ENCODE measurements around the gene TBX2. TPM values are rescaled to one million over a fixed set of nuclear protein-coding genes. Genes with fewer than 3 reads are reported as not detected.
A peak's percentile ranks its signal among the peaks of the same experiment; 100 is the strongest.

Gene TBX2
- total and polyA plus RNA-seq, 2 donors (not counting 1 experiment from before 2014, with no cell fraction given) = 40.5 to 148 TPM

DNA sequence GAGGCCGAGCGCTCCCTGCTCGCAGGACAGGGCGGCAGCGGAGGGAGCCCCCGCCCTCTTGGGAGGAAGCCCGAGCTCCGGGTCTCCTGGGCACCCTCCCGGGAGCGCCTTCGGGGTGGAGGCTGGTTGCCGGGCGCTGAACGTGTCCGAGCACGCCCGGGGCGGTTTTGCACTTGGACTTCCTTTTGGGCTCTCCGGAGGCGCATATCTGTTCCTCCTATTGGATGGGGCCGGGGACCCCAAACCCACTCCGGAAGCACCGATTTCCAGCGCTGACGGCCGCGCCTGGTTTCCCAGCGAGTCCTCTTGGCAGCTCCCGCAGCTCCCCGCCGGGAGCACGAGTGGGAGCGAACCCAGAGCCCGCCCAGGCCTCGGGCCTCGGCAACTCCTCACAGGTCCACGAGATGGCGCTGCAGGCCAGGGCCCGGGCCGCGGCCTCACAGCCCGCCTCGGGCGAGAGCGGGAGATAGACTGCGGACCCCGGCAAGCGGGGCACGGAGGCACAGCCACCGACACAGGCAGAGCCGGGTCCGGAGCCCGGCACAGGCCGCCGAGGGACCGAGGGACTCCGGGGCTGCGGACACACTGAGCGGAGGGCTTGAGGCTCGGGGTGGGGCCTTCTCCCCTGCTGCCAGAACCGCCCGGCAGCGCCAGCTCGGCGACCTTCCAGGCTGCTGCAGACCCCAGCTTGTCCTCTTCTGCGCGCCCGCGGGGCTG is 12.7 kb downstream of the TBX2 start:
- Histone ChIP-seq H3K27ac (ENCODE audit: insufficient read depth, low read length) (peak overlapping the region; percentile 89), H2AFZ (ENCODE audit: low read length) (no peak overlapping the region), H3K4me3 (replicated peaks in 1 of 4; ENCODE audit: control extremely low read depth in 1 of 4, insufficient read depth in 1 of 4, low read depth in 3 of 4, low read length in 4 of 4) (peak overlapping the region; percentile 49 to 81 (median 67)), H4K20me1 (ENCODE audit: control insufficient read depth, extremely low read depth, insufficient read depth, low read length) (no peaks in the 10 kb centered on the region), H3K9me3 (ENCODE audit: control insufficient read depth, insufficient read depth, low read depth, low read length) (no peaks in the 10 kb centered on the region), H3K36me3 (ENCODE audit: control insufficient read depth, insufficient read depth, low read length) (peaks cover 16% of the 10 kb centered on the region), H3K4me2 (ENCODE audit: extremely low read depth, insufficient read depth, low read length) (peak overlapping the region; percentile 92), H3K79me2 (ENCODE audit: control insufficient read depth, insufficient read depth, low read length) (peaks cover 49% of the 10 kb centered on the region), H3K9ac (ENCODE audit: insufficient read depth, low read length) (peak overlapping the region; percentile 87), H3K4me1 (ENCODE audit: control insufficient read depth, extremely low read depth, insufficient read depth, low read length) (peaks cover 41% of the 10 kb centered on the region), H3K27me3 (ENCODE audit: control insufficient read depth, insufficient read depth, low read length) (no peaks in the 10 kb centered on the region)
- TF ChIP-seq, protein P1, sequence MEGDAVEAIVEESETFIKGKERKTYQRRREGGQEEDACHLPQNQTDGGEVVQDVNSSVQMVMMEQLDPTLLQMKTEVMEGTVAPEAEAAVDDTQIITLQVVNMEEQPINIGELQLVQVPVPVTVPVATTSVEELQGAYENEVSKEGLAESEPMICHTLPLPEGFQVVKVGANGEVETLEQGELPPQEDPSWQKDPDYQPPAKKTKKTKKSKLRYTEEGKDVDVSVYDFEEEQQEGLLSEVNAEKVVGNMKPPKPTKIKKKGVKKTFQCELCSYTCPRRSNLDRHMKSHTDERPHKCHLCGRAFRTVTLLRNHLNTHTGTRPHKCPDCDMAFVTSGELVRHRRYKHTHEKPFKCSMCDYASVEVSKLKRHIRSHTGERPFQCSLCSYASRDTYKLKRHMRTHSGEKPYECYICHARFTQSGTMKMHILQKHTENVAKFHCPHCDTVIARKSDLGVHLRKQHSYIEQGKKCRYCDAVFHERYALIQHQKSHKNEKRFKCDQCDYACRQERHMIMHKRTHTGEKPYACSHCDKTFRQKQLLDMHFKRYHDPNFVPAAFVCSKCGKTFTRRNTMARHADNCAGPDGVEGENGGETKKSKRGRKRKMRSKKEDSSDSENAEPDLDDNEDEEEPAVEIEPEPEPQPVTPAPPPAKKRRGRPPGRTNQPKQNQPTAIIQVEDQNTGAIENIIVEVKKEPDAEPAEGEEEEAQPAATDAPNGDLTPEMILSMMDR (conservative IDR thresholded peaks at IDR 0.05 in 1 of 2, IDR thresholded peaks at IDR 0.05 in 1 of 2; ENCODE audit: low read depth in 1 of 2, low read length in 2 of 2) = peak; percentile 79 to 93
- TF ChIP-seq EZH2 (IDR thresholded peaks at IDR 0.05; ENCODE audit: low read length, missing control alignments) = no peak
- peak; percentile 80 to 90 for DNase-seq (ENCODE audit: low read depth in 2 of 2)

DNA sequence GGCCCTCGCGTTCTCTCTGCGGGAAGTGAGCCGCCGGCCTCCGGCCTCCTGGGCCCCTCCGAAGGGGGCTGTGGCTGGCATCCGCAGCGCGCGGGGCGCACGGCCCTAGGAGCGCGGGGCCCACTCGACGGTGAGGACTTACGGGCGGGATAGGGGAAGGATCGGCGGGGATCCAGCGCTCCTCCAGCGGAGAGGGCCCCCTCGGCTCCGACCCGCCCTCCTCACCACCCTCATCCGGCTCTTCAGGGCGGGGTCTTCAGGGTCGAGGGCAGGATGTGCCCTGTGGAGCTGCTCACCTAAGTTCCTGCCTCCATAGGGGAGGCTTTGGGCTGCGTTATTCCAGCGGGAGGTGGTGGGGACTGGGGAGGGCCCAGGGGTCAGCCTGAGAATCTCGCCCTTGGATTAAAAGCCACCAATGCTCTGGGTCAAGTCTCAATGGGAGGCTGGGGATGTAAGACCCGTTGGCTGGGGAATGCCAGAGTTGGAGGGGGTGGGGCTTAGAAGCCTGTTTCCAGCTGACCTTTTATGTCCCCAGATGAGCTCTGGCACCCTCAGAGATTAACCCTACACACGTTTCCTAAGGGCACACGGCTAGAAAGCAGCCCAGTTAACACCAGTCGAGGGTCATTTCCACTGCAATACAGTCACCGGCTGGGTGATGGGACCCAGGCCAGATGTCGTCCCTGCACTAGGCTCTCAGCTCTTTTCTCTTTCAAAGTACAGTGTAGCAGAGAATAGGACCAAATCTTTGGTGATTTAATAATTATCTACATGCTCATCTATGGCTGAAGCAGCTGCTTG is 13.4 kb downstream of the TBX2 start:
- H3K4me2 ChIP-seq (ENCODE audit: extremely low read depth, insufficient read depth, low read length) = peak overlapping the region; percentile 92
- no peak for TF ChIP-seq EZH2 (IDR thresholded peaks at IDR 0.05; ENCODE audit: low read length, missing control alignments)
- TF ChIP-seq, protein P1 (conservative IDR thresholded peaks at IDR 0.05 in 1 of 2, IDR thresholded peaks at IDR 0.05 in 1 of 2; ENCODE audit: low read depth in 1 of 2, low read length in 2 of 2) = no peak
- peak overlapping the region; percentile 89 for H3K27ac ChIP-seq (ENCODE audit: insufficient read depth, low read length)
- H3K9ac ChIP-seq (ENCODE audit: insufficient read depth, low read length) = peak overlapping the region; percentile 87
- H3K4me3 ChIP-seq (replicated peaks in 1 of 4; ENCODE audit: control extremely low read depth in 1 of 4, insufficient read depth in 1 of 4, low read depth in 3 of 4, low read length in 4 of 4) = peak overlapping the region; percentile 60 to 81 (median 67)
- H4K20me1 ChIP-seq (ENCODE audit: control insufficient read depth, extremely low read depth, insufficient read depth, low read length) = no peaks in the 10 kb centered on the region
- H3K4me1 ChIP-seq (ENCODE audit: control insufficient read depth, extremely low read depth, insufficient read depth, low read length) = peaks cover 35% of the 10 kb centered on the region
- peaks cover 9% of the 10 kb centered on the region for H3K36me3 ChIP-seq (ENCODE audit: control insufficient read depth, insufficient read depth, low read length)
- H3K9me3 ChIP-seq (ENCODE audit: control insufficient read depth, insufficient read depth, low read depth, low read length) = no peaks in the 10 kb centered on the region
- H3K79me2 ChIP-seq (ENCODE audit: control insufficient read depth, insufficient read depth, low read length) = peaks cover 41% of the 10 kb centered on the region
- H3K27me3 ChIP-seq (ENCODE audit: control insufficient read depth, insufficient read depth, low read length) = no peaks in the 10 kb centered on the region
- no peak overlapping the region for H2AFZ ChIP-seq (ENCODE audit: low read length)
- peak in 1 of 2 donors; percentile 28 for DNase-seq (ENCODE audit: low read depth in 2 of 2)

DNA sequence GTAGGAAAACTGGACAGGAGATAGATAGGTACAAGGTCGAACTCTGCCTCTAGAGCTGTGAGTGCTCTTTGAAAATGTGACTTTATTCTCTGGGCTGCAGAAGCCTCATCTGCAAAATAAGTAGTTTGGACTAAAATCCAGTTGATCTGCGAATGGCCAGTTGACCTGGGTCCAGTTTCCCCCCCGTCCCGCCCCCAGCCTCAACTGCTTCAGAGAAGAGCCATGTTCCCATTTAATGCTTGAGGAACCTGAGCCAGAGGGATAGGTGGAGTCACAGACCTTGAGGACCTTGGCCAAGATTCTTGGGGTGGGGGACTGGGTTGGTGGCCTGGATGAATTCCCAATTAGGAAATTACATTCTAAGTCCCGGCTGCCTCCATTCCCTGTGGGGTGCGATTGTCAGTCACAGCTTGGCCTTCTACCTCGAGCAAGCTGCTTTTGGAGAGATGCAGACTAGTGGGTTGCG is 14.1 kb downstream of the TBX2 start:
- peak overlapping the region; percentile 87 for H3K9ac ChIP-seq (ENCODE audit: insufficient read depth, low read length)
- peaks cover 34% of the 10 kb centered on the region for H3K4me1 ChIP-seq (ENCODE audit: control insufficient read depth, extremely low read depth, insufficient read depth, low read length)
- no peaks in the 10 kb centered on the region for H4K20me1 ChIP-seq (ENCODE audit: control insufficient read depth, extremely low read depth, insufficient read depth, low read length)
- H2AFZ ChIP-seq (ENCODE audit: low read length) = no peak overlapping the region
- DNase-seq (ENCODE audit: low read depth in 2 of 2) = peak in 1 of 2 donors; percentile 20
- peaks cover 35% of the 10 kb centered on the region for H3K79me2 ChIP-seq (ENCODE audit: control insufficient read depth, insufficient read depth, low read length)
- H3K27ac ChIP-seq (ENCODE audit: insufficient read depth, low read length) = peak overlapping the region; percentile 89
- H3K9me3 ChIP-seq (ENCODE audit: control insufficient read depth, insufficient read depth, low read depth, low read length) = no peaks in the 10 kb centered on the region
- no peaks in the 10 kb centered on the region for H3K27me3 ChIP-seq (ENCODE audit: control insufficient read depth, insufficient read depth, low read length)
- H3K36me3 ChIP-seq (ENCODE audit: control insufficient read depth, insufficient read depth, low read length) = peaks cover 2% of the 10 kb centered on the region
- H3K4me2 ChIP-seq (ENCODE audit: extremely low read depth, insufficient read depth, low read length) = peak overlapping the region; percentile 92
- H3K4me3 ChIP-seq (replicated peaks in 1 of 4; ENCODE audit: control extremely low read depth in 1 of 4, insufficient read depth in 1 of 4, low read depth in 3 of 4, low read length in 4 of 4) = peak overlapping the region; percentile 60 to 81 (median 67)
- no peak for TF ChIP-seq EZH2 (IDR thresholded peaks at IDR 0.05; ENCODE audit: low read length, missing control alignments)
- TF ChIP-seq, protein P1 (conservative IDR thresholded peaks at IDR 0.05 in 1 of 2, IDR thresholded peaks at IDR 0.05 in 1 of 2; ENCODE audit: low read depth in 1 of 2, low read length in 2 of 2) = no peak
